GM10248 (cell line): ENCODE data around the gene GRAMD4.
A peak's percentile ranks its signal among the peaks of the same experiment; 100 is the strongest.

Source experiments
- CTCF ChIA-PET: fragments of 300-600 bp; sonication (Branson Sonifier 250); formaldehyde crosslinking; extraction: SDS; loops from one replicate; lab custom pipeline; 2021; ENCODE audit warnings: antibody characterized with exemption; lab: Yijun Ruan, JAX
- POLR2A ChIA-PET: fragments of 350-650 bp; sonication (Branson Sonifier 250); formaldehyde crosslinking; extraction: SDS; loops from one replicate; lab custom pipeline; 2020; ENCODE audit warnings: antibody characterized with exemption; lab: Yijun Ruan, JAX
- DNase-seq: peaks from one replicate; pipeline ENCODE4 v3.0.0; 2012; ENCODE audit errors: extremely low spot score
- TF ChIP-seq, protein P1 (sequence below): IDR thresholded peaks from 2 replicates; pipeline ENCODE4 v1.5.1; 2012; ENCODE audit warnings: mild to moderate bottlenecking, low read depth; ENCODE audit errors: extremely low read depth, missing control alignments, control extremely low read depth

Gene GRAMD4

DNA sequence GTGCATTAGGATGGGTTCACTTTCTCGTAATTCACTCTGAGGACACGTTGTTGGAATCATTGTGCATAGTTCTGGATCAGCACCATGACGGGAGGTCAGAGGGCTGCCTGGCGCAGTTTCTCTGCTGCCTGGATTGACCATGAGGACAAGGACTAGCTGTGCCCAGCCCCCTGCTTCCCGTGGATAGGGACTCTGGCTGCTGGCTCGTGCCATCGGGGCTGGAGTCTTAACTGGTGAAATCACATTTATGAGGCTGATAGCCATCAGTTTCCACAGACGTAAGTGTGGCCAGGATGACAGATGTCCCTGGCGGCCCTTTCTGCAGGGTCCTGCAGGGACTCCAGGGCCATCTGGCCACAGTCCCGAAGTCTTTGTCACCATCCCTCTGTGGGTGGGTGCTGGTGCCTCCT, 24.1 kb upstream of the GRAMD4 start:
- ChIA-PET POLR2A (no interaction called here), CTCF (no interaction called here)
- TF ChIP-seq, protein P1, sequence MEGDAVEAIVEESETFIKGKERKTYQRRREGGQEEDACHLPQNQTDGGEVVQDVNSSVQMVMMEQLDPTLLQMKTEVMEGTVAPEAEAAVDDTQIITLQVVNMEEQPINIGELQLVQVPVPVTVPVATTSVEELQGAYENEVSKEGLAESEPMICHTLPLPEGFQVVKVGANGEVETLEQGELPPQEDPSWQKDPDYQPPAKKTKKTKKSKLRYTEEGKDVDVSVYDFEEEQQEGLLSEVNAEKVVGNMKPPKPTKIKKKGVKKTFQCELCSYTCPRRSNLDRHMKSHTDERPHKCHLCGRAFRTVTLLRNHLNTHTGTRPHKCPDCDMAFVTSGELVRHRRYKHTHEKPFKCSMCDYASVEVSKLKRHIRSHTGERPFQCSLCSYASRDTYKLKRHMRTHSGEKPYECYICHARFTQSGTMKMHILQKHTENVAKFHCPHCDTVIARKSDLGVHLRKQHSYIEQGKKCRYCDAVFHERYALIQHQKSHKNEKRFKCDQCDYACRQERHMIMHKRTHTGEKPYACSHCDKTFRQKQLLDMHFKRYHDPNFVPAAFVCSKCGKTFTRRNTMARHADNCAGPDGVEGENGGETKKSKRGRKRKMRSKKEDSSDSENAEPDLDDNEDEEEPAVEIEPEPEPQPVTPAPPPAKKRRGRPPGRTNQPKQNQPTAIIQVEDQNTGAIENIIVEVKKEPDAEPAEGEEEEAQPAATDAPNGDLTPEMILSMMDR = no peak
- no peak for DNase-seq

DNA sequence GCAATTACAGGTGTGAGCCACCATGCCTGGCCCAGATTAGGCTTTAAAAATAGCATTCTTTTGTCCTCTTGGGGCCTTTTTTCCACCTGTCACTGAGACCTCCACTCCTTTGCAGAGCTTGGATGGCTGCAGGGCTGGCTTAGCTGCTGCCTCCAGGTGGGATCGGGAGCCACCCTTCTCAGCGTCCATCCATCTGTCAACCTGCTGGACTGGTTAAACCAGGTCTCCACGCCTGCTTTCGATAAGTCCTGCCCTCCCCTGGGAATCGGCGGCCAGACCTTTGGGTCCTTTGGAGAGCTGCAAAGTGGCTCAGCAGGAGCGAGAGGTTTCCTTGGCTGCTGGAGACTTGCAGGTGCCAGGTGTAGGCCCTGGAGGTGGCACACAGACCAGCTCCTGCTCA, 23.4 kb upstream of the GRAMD4 start:
- ChIA-PET POLR2A (no interaction called here), CTCF (no interaction called here)
- no peak for DNase-seq
- TF ChIP-seq, protein P1 = no peak

DNA sequence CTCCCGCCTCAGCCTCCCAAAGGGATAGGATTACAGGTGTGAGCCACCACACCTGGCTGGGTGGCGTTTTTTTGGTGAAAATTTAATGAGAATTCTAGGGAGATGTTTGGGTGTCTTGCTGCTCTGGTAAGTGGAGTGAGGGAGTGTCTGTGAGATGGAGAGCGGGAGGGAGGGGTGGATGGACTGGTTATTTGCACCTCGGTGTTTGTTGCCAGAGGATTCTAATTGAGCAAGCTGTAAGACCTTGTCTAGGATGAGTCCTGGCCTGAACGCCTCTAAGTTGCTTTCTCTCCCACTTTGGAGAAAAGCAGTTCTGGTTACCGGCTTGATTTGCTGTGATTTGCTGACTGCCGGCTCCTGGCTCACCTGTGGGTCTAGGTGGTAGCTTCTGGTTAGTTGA, 22.0 kb upstream of the GRAMD4 start:
- TF ChIP-seq, protein P1 = no peak
- DNase-seq = no peak
- CTCF ChIA-PET = interaction anchor here (1.1 kb wide), 1 partner anchor 35 kb away, joined by 3 read pairs; no protein-coding TSS in a partner anchor
- POLR2A ChIA-PET = no interaction called here

DNA sequence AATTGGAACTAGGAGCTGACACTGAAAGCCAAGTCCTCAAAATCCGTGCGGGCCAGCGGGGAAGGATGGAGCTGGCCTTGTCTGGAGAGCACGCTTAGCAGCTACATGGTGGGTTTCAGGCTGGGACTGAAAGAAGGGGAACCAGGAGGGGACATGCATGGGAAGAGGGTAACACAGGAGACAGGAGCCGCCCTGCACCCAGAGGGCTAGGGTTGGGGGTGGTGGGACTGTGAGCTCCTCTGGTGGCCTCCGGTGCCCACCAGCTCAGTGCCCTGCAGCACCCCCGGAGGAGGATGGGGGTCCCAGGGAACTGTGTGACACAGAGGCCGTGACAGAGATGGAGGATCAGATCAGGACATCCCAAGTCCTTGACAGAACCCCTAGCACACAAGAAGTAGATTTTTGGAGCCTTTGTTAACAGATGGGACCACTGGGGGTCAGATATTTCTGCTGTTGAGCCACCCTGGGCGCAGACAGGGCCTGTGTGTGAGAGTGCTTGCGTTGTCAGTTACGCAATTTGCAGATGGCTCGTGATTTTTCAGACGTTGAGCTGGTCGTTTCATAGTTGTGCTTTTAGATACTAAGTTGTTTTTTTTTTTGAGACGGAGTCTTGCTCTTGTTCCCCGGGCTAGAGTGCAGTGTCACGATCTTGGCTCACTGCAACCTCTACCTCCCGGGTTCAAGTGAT, 21.3 kb upstream of the GRAMD4 start:
- ChIA-PET POLR2A (no interaction called here), CTCF (interaction anchor here (1.1 kb wide), 1 partner anchor 36 kb away, joined by 3 read pairs; no protein-coding TSS in a partner anchor)
- no peak for DNase-seq
- TF ChIP-seq, protein P1 = no peak

DNA sequence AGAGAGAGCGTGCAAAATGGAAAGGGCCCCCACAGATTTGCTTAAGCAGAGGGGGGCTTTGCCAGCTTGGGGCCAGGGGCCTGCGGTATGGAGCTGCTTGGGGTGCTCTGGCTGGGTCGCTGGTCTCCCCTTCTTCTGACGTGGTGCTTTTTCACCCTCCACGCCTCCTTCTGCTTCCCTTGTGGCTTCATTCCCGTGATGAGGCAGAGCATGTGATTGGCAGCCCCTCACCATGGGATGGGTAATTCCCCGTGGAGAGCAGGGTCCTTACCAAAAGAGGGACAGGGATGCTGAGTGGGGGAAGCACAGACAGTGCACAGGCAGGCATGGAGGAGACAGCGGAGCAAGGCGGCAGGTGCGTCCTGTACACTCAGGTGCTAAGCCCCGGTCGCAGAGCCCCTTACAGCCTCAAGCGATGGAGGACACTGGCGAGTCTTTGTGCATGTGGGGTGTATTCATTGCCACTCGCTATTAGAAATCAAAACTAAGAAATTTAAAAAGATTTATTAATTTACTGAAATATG, 19.9 kb upstream of the GRAMD4 start:
- TF ChIP-seq, protein P1 = no peak
- DNase-seq = no peak
- ChIA-PET CTCF (interaction anchor here (2.0 kb wide), 1 partner anchor 10 kb away, joined by 7 read pairs; no protein-coding TSS in a partner anchor), POLR2A (no interaction called here)

DNA sequence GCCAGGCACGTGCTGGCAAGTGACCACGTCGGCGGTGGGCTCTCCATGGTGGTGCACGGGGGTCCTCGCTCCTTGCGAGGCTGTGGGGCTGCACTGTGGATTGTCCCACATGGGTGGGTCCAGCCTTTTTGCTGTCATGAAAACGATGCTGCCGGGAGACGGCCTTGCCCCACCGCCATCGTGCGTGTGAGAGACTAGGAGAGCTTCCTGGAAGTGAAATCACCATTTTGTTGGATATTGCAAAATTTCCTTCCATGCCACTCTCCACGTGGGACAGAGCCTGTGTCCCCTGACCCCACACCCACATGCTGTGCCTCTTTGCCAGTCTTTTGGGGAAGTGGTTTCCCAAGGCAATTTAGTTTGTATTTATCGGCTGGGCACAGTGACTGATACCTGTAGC, 18.2 kb upstream of the GRAMD4 start:
- POLR2A ChIA-PET = no interaction called here
- CTCF ChIA-PET = no interaction called here
- TF ChIP-seq, protein P1 = no peak
- no peak for DNase-seq

DNA sequence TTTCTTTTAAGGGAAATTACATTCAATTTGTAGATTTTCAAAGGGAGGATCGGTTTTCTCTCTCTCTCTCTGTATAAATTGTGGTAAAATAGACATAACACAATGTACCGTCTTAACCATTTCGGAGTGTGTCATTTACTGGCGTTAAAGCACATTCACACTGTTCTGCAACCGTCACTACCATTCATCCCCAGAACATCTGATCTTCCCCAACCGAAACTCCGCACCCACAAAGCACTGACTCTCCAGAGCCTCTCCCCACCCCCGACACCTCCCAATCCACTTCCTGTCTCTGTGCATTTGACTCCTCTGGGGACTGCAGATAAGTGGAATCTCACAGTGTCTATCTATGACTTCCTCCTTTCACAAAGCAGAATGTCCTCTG, 15.9 kb upstream of the GRAMD4 start:
- TF ChIP-seq, protein P1 = no peak
- peak; percentile 68 for DNase-seq
- ChIA-PET CTCF (no interaction called here), POLR2A (no interaction called here)
